Measurements from ENCODE around the gene CMYA5.
A peak's percentile ranks its signal among the peaks of the same experiment; 100 is the strongest.

Gene CMYA5

GRCh38 chr5:79798893-79799590, 109.4 kb downstream of the CMYA5 start:
- Histone ChIP-seq H3K4me3 (ENCODE audit: low read depth in 1 of 2, low read length in 1 of 2) (no peak overlapping the region), H3K27ac (no peak overlapping the region), H3K36me3 (no peaks in the 10 kb centered on the region), H3K27me3 (no peaks in the 10 kb centered on the region), H3K4me1 (ENCODE audit: control insufficient read depth in 1 of 2, insufficient read depth in 1 of 2, low read depth in 1 of 2, low read length in 1 of 2) (peaks cover 15 to 26% of the 10 kb centered on the region in 2 experiments), H3K9me3 (no peaks in the 10 kb centered on the region)
- no peak for TF ChIP-seq CTCF (IDR thresholded peaks at IDR 0.05)

GRCh38 chr5:79800979-79801827, 111.6 kb downstream of the CMYA5 start:
- Histone ChIP-seq H3K36me3 (no peaks in the 10 kb centered on the region), H3K27ac (peak overlapping the region; percentile 54)

GRCh38 chr5:79802406-79802805, 112.8 kb downstream of the CMYA5 start:
- TF ChIP-seq CTCF (IDR thresholded peaks at IDR 0.05), result no peak
- Histone ChIP-seq H3K27ac (peak overlapping the region; percentile 54), H3K4me1 (ENCODE audit: control insufficient read depth in 1 of 2, insufficient read depth in 1 of 2, low read depth in 1 of 2, low read length in 1 of 2) (peaks cover 15 to 26% of the 10 kb centered on the region in 2 experiments), H3K27me3 (no peaks in the 10 kb centered on the region), H3K36me3 (no peaks in the 10 kb centered on the region), H3K9me3 (no peaks in the 10 kb centered on the region), H3K4me3 (ENCODE audit: low read depth in 1 of 2, low read length in 1 of 2) (no peak overlapping the region)

More at GRCh38 chr5:79800979-79801827, 111.6 kb downstream of the CMYA5 start:
- no peaks in the 10 kb centered on the region for H3K27me3 ChIP-seq
- TF ChIP-seq CTCF (IDR thresholded peaks at IDR 0.05), result no peak
- H3K4me1 ChIP-seq (ENCODE audit: control insufficient read depth in 1 of 2, insufficient read depth in 1 of 2, low read depth in 1 of 2, low read length in 1 of 2), result peaks cover 15 to 26% of the 10 kb centered on the region in 2 experiments
- H3K9me3 ChIP-seq, result no peaks in the 10 kb centered on the region
- no peak overlapping the region for H3K4me3 ChIP-seq (ENCODE audit: low read depth in 1 of 2, low read length in 1 of 2)

GRCh38 chr5:79803007-79803406, 113.4 kb downstream of the CMYA5 start:
- Histone ChIP-seq H3K4me3 (ENCODE audit: low read depth in 1 of 2, low read length in 1 of 2) (no peak overlapping the region), H3K27me3 (no peaks in the 10 kb centered on the region), H3K9me3 (no peaks in the 10 kb centered on the region), H3K36me3 (no peaks in the 10 kb centered on the region), H3K4me1 (ENCODE audit: control insufficient read depth in 1 of 2, insufficient read depth in 1 of 2, low read depth in 1 of 2, low read length in 1 of 2) (peaks cover 15 to 26% of the 10 kb centered on the region in 2 experiments), H3K27ac (peak overlapping the region; percentile 54)
- no peak for TF ChIP-seq CTCF (IDR thresholded peaks at IDR 0.05)

- no peaks in the 10 kb centered on the region for H3K27me3 ChIP-seq
- no peaks in the 10 kb centered on the region for H3K36me3 ChIP-seq
- no peak overlapping the region for H3K4me3 ChIP-seq (ENCODE audit: low read depth in 1 of 2, low read length in 1 of 2)
- no peak overlapping the region for H3K27ac ChIP-seq
- H3K9me3 ChIP-seq, result no peaks in the 10 kb centered on the region
- H3K4me1 ChIP-seq (ENCODE audit: control insufficient read depth in 1 of 2, insufficient read depth in 1 of 2, low read depth in 1 of 2, low read length in 1 of 2), result peaks cover 6 to 14% of the 10 kb centered on the region in 2 experiments
- no peak for TF ChIP-seq CTCF (IDR thresholded peaks at IDR 0.05)
Measured at GRCh38 chr5:79806741-79807140, 117.1 kb downstream of the CMYA5 start.

All from neutrophil (primary cell).